K562 (cell line): ENCODE measurements around the gene ZNF500. TPM values are rescaled to one million over a fixed set of nuclear protein-coding genes. Genes with fewer than 3 reads are reported as not detected.

Experiments
- C11orf30 ChIP-seq: fragments of 450-650 bp; IDR thresholded peaks from 2 replicates; pipeline ENCODE4 v1.6.1; 2016; ENCODE audit warnings: low read depth, mild to moderate bottlenecking
- CHD4 ChIP-seq: fragments of 200-600 bp; sonication (generic); IDR thresholded peaks from 3 replicates; pipeline ENCODE4 v1.6.1; 2012; ENCODE audit warnings: low read depth, mild to moderate bottlenecking, mixed read lengths, low read length, inconsistent platforms; ENCODE audit not compliant: insufficient read depth, insufficient replicate concordance, poor library complexity, severe bottlenecking
- ETS1 ChIP-seq: conservative IDR thresholded peaks from 2 replicates; pipeline ENCODE4 v1.6.1; 2011; ENCODE audit warnings: low read depth, mild to moderate bottlenecking, low read length; ENCODE audit not compliant: control insufficient read depth
- MBD1 ChIP-seq: fragments of 250-450 bp; sonication (Bioruptor Pico); IDR thresholded peaks from 2 replicates; pipeline ENCODE4 v1.8.0; 2022; ENCODE audit warnings: inconsistent platforms
- MGA ChIP-seq: fragments of 450-650 bp; IDR thresholded peaks from 2 replicates; pipeline ENCODE4 v1.6.1; 2016; ENCODE audit warnings: mild to moderate bottlenecking, moderate library complexity
- PHF21A ChIP-seq: fragments of 450-650 bp; IDR thresholded peaks from 2 replicates; pipeline ENCODE4 v1.6.1; 2017; ENCODE audit warnings: low read depth, borderline replicate concordance
- TEAD4 ChIP-seq, 2 experiments: sonication (generic) in 1 of 2; formaldehyde crosslinking in 1 of 2; IDR thresholded peaks; 2 replicates each; pipeline versions ENCODE4 v1.6.1 to v1.8.0; 2012 to 2022; ENCODE audit warnings: borderline replicate concordance in 1 of 2, inconsistent platforms in 1 of 2, low read length in 1 of 2, mild to moderate bottlenecking in 1 of 2, missing genetic modification reagents in 1 of 2
- ZBTB34 ChIP-seq: fragments of 250-450 bp; sonication (Bioruptor Pico); IDR thresholded peaks from 2 replicates; pipeline ENCODE4 v1.8.0; 2021; ENCODE audit warnings: mild to moderate bottlenecking, moderate library complexity
- ZNF282 ChIP-seq: sonication (generic); formaldehyde crosslinking; IDR thresholded peaks from 2 replicates; pipeline ENCODE4 v1.8.1; 2023; ENCODE audit warnings: missing genetic modification reagents
- ZNF436 ChIP-seq: fragments of 250-450, 450-650 bp; sonication (Bioruptor Pico); formaldehyde crosslinking; IDR thresholded peaks from 2 replicates; pipeline ENCODE4 v1.7.0; 2020; ENCODE audit warnings: mild to moderate bottlenecking
- polyA plus RNA-seq, 8 experiments: library from polyadenylated mRNA; depleted of rRNA in 4 of 8; stranded (reverse) in 5 of 8; unstranded in 3 of 8; fragments of >200 nt; fragmentation: Nextera tagmentation in 2 of 8; fragmentation: Illumina TruSeq in 1 of 8; extraction: Ambion mirVana in 2 of 8; extraction: Trizol in 1 of 8; gene quantifications; 2 replicates each; pipeline versions ENCODE4 v1.2.1 to v1.2.3, GENCODE V29; 2011 to 2014; ENCODE audit warnings: inconsistent platforms in 1 of 8, missing spikeins in 1 of 8
- total RNA-seq, 7 experiments: library from RNA; depleted of rRNA in 6 of 7; stranded (reverse); fragments of >200 nt in 6 of 7; fragmentation: Illumina TruSeq in 2 of 7; extraction: Trizol in 2 of 7; gene quantifications; 2 replicates each; pipeline versions ENCODE4 v1.2.1 to v1.2.3, GENCODE V29; 2011 to 2021; ENCODE audit warnings: low replicate concordance in 1 of 7

ZNF500 gene
- total and polyA plus RNA-seq, 9 of the 15 experiments (the other 6 are each of a cell fraction or from before 2014, with no cell fraction given) = 0.80 to 20.8 (median 5.3) TPM

GRCh38 chr16:4768549-4769305 lies 1.8 kb upstream of the ZNF500 start (continued):
- TF ChIP-seq MBD1 (CRISPR knock-in tag) (no peak), ZNF436 (CRISPR knock-in tag) (no peak), CHD4 (peak; percentile 95), C11orf30 (no peak), PHF21A (no peak), MGA (no peak), ETS1 (peak; percentile 86; the same call in 1 of the 2 replicates), TEAD4 (IDR thresholded peaks at IDR 0.05; ENCODE audit: low read length) (no peak), TEAD4 (CRISPR knock-in tag; IDR thresholded peaks at IDR 0.05; ENCODE audit: borderline replicate concordance) (no peak), ZBTB34 (CRISPR knock-in tag) (no peak), ZNF282 (CRISPR knock-in tag) (no peak)
